CD4-positive, alpha-beta T cell (primary cell): Measurements from ENCODE around the gene ADGRG7. TPM values are rescaled to one million over a fixed set of nuclear protein-coding genes. Genes with fewer than 3 reads are reported as not detected.
"Not testable (repeated sequence)": the region's sequence is repeated elsewhere in the genome, so short reads cannot be mapped to it uniquely, and the experiment has no call there.

Experiments
- ATAC-seq: fragments of 200-7000 bp; cut with Tn5 transposase; one replicate; pipeline ENCODE4 v1.10.0; 2022; ENCODE audit warnings: mild to moderate bottlenecking; ENCODE audit not compliant: poor library complexity
- CTCF ChIA-PET: fragments of 350-600 bp; sonication (Branson Sonifier 250); formaldehyde crosslinking; loops from one replicate; lab custom pipeline; 2021; ENCODE audit warnings: antibody characterized with exemption, inconsistent platforms; lab: Charles Lee
- POLR2A ChIA-PET: fragments of 350-600 bp; sonication (Branson Sonifier 250); formaldehyde crosslinking; loops from one replicate; lab custom pipeline; 2021; ENCODE audit warnings: antibody characterized with exemption, inconsistent platforms; lab: Charles Lee
- DNase-seq, 14 experiments: peaks; one replicate each; pipeline ENCODE4 v3.0.0-alpha.2; 2013 to 2020; ENCODE audit warnings: mixed read lengths in 2 of 14
- H3K27ac ChIP-seq, 2 donors: one replicate each; pipeline versions ENCODE4 v1.5.1 to v1.7.0; 2013; ENCODE audit warnings: low read length in 2 of 2, low read depth in 1 of 2, mild to moderate bottlenecking in 1 of 2
- H3K27me3 ChIP-seq, 2 experiments: 1 replicate in 1 of 2; 2 replicates in 1 of 2; pipeline versions ENCODE4 v1.6.1 to v1.7.0; 2013; ENCODE audit warnings: low read length in 2 of 2, control low read depth in 1 of 2, mild to moderate bottlenecking in 1 of 2, moderate library complexity in 1 of 2; ENCODE audit not compliant: insufficient read depth in 2 of 2, control insufficient read depth in 1 of 2
- H3K36me3 ChIP-seq: one replicate; pipeline ENCODE4 v1.6.1; 2013; ENCODE audit warnings: low read length, control low read depth; ENCODE audit not compliant: insufficient read depth
- H3K4me1 ChIP-seq: one replicate; pipeline ENCODE4 v1.6.1; 2013; ENCODE audit warnings: low read length, control low read depth; ENCODE audit not compliant: insufficient read depth
- H3K4me3 ChIP-seq: one replicate; pipeline ENCODE4 v1.5.1; 2013; ENCODE audit warnings: mild to moderate bottlenecking, low read length, moderate library complexity
- H3K9me3 ChIP-seq, 2 experiments: 1 replicate in 1 of 2; 2 replicates in 1 of 2; pipeline versions ENCODE4 v1.6.1 to v1.7.0; 2013; ENCODE audit warnings: low read length in 2 of 2, mild to moderate bottlenecking in 2 of 2, control low read depth in 1 of 2, moderate library complexity in 1 of 2; ENCODE audit not compliant: control insufficient read depth in 1 of 2, insufficient read depth in 1 of 2
- H3K27ac Mint-ChIP-seq: one replicate; pipeline ENCODE4 v1.8.0; 2020; ENCODE audit warnings: mixed read lengths
- H3K27me3 Mint-ChIP-seq: one replicate; pipeline ENCODE4 v1.8.0; 2021; ENCODE audit warnings: mixed read lengths
- H3K36me3 Mint-ChIP-seq: one replicate; pipeline ENCODE4 v1.8.0; 2021; ENCODE audit warnings: low read depth, mixed read lengths
- H3K4me1 Mint-ChIP-seq: one replicate; pipeline ENCODE4 v1.8.0; 2021; ENCODE audit warnings: low read depth, mixed read lengths
- H3K4me3 Mint-ChIP-seq: one replicate; pipeline ENCODE4 v1.8.0; 2020; ENCODE audit warnings: mild to moderate bottlenecking, mixed read lengths
- H3K9me3 Mint-ChIP-seq: one replicate; pipeline ENCODE4 v1.8.0; 2020; ENCODE audit warnings: mixed read lengths
- CTCF ChIP-seq: fragments of 200-600 bp; IDR thresholded peaks from one replicate; pipeline ENCODE4 v1.8.0; 2022; ENCODE audit warnings: antibody characterized with exemption, mild to moderate bottlenecking
- intact Hi-C, 2 experiments: fragments of 100-400 bp; cut with DNase I in 1 of 2; cut with micrococcal nuclease in 1 of 2; formaldehyde crosslinking; loops; one replicate each; pipeline versions ENCODE4 v1.15.1 to v1.9.0; 2023 to 2025; cut with DNase I, micrococcal nuclease
- total RNA-seq, 174 experiments: library from RNA in 2 of 174; stranded (reverse) in 2 of 174; gene quantifications; one replicate each; pipeline ENCODE4 v1.2.3 and lab custom pipeline; 2021 to 2026

Gene ADGRG7
- total RNA-seq, 2 experiments from 2014 or later, result not detected

GRCh38 chr3:100656945-100657344, 47.5 kb downstream of the ADGRG7 start:
- Mint-ChIP-seq H3K27ac (no peak overlapping the region), H3K9me3 (no peaks in the 10 kb centered on the region), H3K4me3 (no peak overlapping the region), H3K4me1 (no peaks in the 10 kb centered on the region), H3K36me3 (no peaks in the 10 kb centered on the region), H3K27me3 (no peaks in the 10 kb centered on the region)
- intact Hi-C loops, result no loop called here
- ChIA-PET POLR2A (no interaction called here), CTCF (no interaction called here)
- no peaks in the 10 kb centered on the region for H3K9me3 ChIP-seq
- ATAC-seq, result no peak
- no peak overlapping the region for H3K27ac ChIP-seq
- no peak for TF ChIP-seq CTCF
- H3K4me1 ChIP-seq, result no peaks in the 10 kb centered on the region
- H3K4me3 ChIP-seq, result no peak overlapping the region
- H3K36me3 ChIP-seq, result no peaks in the 10 kb centered on the region
- H3K27me3 ChIP-seq, result no peaks in the 10 kb centered on the region
- DNase-seq, result no peak

GRCh38 chr3:100661294-100661693, 51.9 kb downstream of the ADGRG7 start:
- DNase-seq, H3K36me3 ChIP-seq, H3K9me3 ChIP-seq, H3K36me3 Mint-ChIP-seq, intact Hi-C loops, POLR2A ChIA-PET, H3K4me3 Mint-ChIP-seq, H3K4me1 ChIP-seq, ATAC-seq, H3K27ac ChIP-seq, H3K9me3 Mint-ChIP-seq, CTCF ChIA-PET, H3K4me3 ChIP-seq, H3K27ac Mint-ChIP-seq, H3K27me3 Mint-ChIP-seq, H3K27me3 ChIP-seq: not testable (repeated sequence)
- peaks cover 32% of the 10 kb centered on the region for H3K4me1 Mint-ChIP-seq

- no peaks in the 10 kb centered on the region for H3K4me1 ChIP-seq
- no peaks in the 10 kb centered on the region for H3K27me3 Mint-ChIP-seq
- no peak overlapping the region for H3K27ac ChIP-seq
- intact Hi-C loops, result no loop called here
- H3K36me3 ChIP-seq, result no peaks in the 10 kb centered on the region
- H3K4me3 ChIP-seq, result no peak overlapping the region
- no peak overlapping the region for H3K4me3 Mint-ChIP-seq
- ATAC-seq (no peak), DNase-seq (peak in 3 of 14 experiments; percentile 12 to 37 (median 14))
- no peak overlapping the region for H3K27ac Mint-ChIP-seq
- peaks cover 33% of the 10 kb centered on the region for H3K4me1 Mint-ChIP-seq
- ChIA-PET CTCF (no interaction called here), POLR2A (no interaction called here)
- H3K36me3 Mint-ChIP-seq, result no peaks in the 10 kb centered on the region
- TF ChIP-seq CTCF, result no peak
- H3K9me3 Mint-ChIP-seq, result no peaks in the 10 kb centered on the region
- no peaks in the 10 kb centered on the region for H3K27me3 ChIP-seq
- no peaks in the 10 kb centered on the region for H3K9me3 ChIP-seq
These were observed 52.9 kb downstream of the ADGRG7 start for GRCh38 chr3:100662113-100662823.

GRCh38 chr3:100665230-100665629, 55.8 kb downstream of the ADGRG7 start:
- CTCF ChIA-PET, result interaction anchor here (1.1 kb wide), 1 partner anchor 28 kb away, joined by 3 read pairs; no protein-coding TSS in a partner anchor
- intact Hi-C loops, result no loop called here
- H3K36me3 Mint-ChIP-seq, result no peaks in the 10 kb centered on the region

More at GRCh38 chr3:100665230-100665629, 55.8 kb downstream of the ADGRG7 start:
- Histone ChIP-seq H3K9me3 (peaks cover 0 to 11% of the 10 kb centered on the region in 2 experiments), H3K27me3 (no peaks in the 10 kb centered on the region), H3K36me3 (no peaks in the 10 kb centered on the region), H3K4me3 (peak overlapping the region; percentile 18), H3K27ac (no peak overlapping the region), H3K4me1 (no peaks in the 10 kb centered on the region)
- POLR2A ChIA-PET, result no interaction called here
- TF ChIP-seq CTCF, result no peak
- DNase-seq (peak in 7 of 14 experiments; percentile 11 to 43 (median 29)), ATAC-seq (peak; percentile 57)
- H3K27ac Mint-ChIP-seq, result peak overlapping the region; percentile 45
- peaks cover 33% of the 10 kb centered on the region for H3K4me1 Mint-ChIP-seq
- H3K27me3 Mint-ChIP-seq, result no peaks in the 10 kb centered on the region
- peak overlapping the region; percentile 56 for H3K4me3 Mint-ChIP-seq
- peaks cover 7% of the 10 kb centered on the region for H3K9me3 Mint-ChIP-seq
